Iris pigment epithelial cell (primary cell): ENCODE results near the gene SLC25A25.

Source experiments
- DNase-seq: peaks from one replicate; pipeline ENCODE4 v3.0.0-alpha.2; 2011; ENCODE audit warnings: low read depth

Gene SLC25A25

DNA sequence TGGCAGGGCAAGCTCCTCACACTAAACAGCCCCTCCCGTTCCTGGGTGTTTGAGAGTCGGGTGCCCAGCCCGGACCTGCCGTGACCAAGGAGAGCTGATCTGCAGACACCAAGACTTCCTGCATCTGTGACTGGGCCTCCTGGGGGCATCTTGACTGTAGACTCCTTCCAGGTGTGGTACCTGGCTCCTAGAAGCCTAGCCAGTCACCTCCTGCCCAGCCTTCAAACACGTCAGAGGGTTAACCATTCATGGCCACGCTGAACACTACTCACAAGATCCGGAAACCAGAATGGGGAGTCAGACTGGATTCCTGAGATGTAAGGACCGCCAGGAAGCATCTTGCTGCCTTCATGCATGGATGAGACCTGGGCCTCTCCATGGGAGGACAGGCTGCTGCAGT, 77.5 kb downstream of the SLC25A25 start:
- DNase-seq: no peak

GRCh38 chr9:128145951-128146351, 77.9 kb downstream of the SLC25A25 start:
- no peak for DNase-seq

DNA sequence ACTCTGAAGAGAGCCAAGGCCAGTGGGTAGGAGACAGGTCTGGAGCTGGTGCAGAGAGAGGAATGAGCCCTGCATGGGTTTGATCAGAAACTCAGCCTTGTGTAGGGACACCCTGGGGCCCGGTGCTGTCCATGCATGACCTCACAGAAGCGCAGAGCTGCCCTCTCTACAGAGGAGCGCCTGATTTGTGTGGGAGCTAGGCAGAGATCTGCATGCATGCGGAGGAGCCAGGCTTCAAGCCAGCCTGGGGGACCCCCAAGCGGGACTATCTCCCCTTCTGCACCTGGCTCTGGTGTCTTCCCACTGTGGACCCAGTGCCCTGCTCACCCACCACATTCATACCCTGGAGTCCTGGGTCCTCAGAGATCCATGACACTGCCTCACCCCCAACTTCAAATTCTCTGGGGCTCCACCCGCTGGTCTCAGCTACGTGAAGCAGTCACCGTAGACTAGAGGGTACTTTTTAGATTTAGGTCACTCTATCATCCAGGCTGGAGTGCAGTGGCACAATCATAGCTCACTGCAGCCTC, 78.6 kb downstream of the SLC25A25 start:
- no peak for DNase-seq

- DNase-seq: no peak
Measured at GRCh38 chr9:128148509-128149000, 80.5 kb downstream of the SLC25A25 start.

- no peak for DNase-seq
Measured at GRCh38 chr9:128149001-128149701, 81.1 kb downstream of the SLC25A25 start, which contains the start of gene LCN2. Gene LCN2 (plus strand): TSS chr9:128149453. CDS start chr9:128149526, 73 bp downstream.

- no peak for DNase-seq
Measured at GRCh38 chr9:128149951-128150593, 82.0 kb downstream of the SLC25A25 start.

DNA sequence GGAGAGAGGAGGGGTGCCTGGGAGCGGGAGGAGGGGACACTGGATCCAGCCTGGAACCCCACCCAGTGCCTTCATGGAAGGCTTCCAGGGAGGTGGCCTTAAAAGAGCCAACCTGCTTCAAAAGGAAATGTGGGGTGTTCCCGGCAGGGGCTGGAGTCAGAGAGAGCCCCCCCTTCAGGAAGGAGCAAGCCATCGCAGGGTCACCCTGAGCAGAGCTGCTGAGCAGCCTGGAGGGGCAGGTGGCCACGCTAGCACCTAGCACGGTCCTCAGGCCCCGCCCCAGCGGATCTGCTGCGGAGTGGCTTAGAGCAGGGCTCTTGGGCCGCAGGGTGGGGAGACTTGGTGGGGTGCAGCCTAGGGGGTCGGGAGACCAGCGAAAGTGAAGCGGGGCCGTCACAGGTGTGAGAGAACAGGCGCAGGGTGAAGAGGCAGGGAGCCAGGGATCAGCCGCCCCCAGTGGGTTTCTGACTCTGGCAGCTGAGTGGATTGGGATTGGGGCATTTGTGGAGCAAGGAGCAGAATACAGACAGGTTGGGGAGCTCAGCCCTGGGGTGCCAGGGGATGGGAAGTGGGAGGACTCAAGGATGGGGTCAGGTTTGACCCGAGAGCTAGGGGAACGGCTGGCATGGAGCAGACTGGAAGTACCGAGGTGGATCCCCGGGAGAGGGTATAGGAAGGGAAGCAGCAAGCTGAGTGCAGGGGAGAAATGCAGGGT, 82.7 kb downstream of the SLC25A25 start:
- no peak for DNase-seq

DNA sequence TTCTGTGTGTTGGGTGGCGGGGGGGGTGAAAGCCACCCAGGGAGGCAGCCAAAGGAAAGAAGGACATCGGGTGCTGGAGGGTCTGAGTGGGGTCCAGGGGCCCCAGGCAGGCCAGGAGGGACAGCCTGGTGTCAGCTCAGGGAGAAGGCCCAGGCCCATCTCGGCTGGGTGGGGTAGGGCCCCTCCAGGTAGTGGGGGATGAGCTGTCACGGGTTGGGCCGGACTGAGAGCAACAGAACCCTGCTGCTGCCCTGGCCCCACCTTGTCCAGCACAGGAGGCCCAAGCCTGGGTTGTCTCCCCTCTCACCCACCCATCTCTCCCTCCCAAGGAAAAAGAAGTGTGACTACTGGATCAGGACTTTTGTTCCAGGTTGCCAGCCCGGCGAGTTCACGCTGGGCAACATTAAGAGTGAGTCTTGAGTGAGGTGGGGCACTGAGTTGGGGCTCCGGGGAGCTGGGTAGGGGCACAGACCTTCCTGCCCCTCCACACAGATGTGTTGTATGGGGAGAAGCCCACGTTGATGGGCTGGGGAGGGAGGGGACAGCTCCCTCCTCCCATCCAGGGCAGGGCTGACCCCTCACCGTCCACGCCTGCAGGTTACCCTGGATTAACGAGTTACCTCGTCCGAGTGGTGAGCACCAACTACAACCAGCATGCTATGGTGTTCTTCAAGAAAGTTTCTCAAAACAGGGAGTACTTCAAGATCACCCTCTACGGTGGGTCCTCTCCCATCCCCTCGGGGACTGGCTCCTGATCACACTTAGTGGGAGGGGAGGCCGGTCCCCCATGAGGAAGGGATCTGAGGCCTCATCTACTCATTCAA, 83.5 kb downstream of the SLC25A25 start:
- no peak for DNase-seq

GRCh38 chr9:128152133-128153059, 84.4 kb downstream of the SLC25A25 start:
- DNase-seq: no peak

- no peak for DNase-seq
Measured at GRCh38 chr9:128153060-128153946, 85.3 kb downstream of the SLC25A25 start.

GRCh38 chr9:128153947-128154695, 86.1 kb downstream of the SLC25A25 start:
- no peak for DNase-seq

- DNase-seq: no peak
Measured at GRCh38 chr9:128155736-128156500, 87.9 kb downstream of the SLC25A25 start.
